ENCODE data around the gene CELSR3.
A peak's percentile ranks its signal among the peaks of the same experiment; 100 is the strongest.

The CELSR3 gene

DNA sequence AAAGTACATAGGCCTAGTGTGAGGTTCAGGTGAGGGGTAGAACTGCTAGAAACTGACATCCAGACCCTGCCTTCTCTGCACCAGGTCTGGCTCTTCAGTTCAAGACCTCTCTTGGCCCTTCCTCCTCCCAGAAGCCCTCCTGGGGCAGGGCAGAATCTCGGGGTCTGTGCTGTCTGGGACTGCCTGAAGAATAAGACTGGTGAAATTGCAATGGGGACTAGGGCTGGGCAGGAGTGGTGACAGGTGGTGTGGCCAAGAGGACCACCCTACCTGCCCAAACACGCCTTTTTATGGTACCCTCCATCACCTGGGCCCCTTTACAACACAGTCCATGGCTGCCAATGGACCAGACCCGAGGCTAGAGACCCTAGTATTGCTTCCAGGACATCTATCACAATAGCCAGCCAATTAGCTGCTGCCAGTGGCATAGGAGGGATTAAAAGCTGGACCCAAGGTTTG is 24.6 kb upstream of the CELSR3 start:
- no peak for DNase-seq (ENCODE audit: low read depth in 2 of 2)

DNA sequence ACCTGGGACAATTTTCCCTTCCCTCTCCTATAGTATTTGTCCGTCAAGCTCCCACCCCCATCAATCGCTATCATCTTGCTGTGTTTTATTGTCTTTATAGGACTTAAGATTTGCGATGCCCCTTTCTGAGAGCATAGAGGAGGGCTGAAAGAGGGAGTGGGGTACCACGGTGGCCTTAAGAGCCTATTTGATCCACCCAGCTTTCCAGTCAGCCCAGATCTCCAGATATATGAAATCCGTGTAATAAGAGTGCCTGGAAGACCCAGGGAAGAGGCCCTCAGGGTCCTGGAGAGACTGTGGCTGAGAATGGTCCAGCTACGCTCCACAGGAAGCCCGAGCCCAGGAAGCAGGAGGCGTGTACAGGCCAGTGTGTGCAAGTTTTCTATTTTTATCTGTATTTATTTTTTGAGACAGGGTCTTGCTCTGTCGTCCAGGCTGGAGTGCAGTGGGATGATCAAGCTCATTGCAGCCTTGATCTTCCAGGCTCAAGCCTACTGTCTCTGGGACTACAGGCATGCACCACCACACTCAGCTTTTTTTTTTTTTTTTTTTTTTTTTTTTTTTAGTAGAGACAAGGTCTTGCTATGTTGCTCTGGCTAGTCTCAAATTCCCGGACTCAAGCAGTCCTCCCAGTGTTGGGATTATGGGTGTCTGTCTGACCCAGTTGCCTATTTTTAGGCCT is 24.0 kb upstream of the CELSR3 start:
- no peak for DNase-seq (ENCODE audit: low read depth in 2 of 2)

DNA sequence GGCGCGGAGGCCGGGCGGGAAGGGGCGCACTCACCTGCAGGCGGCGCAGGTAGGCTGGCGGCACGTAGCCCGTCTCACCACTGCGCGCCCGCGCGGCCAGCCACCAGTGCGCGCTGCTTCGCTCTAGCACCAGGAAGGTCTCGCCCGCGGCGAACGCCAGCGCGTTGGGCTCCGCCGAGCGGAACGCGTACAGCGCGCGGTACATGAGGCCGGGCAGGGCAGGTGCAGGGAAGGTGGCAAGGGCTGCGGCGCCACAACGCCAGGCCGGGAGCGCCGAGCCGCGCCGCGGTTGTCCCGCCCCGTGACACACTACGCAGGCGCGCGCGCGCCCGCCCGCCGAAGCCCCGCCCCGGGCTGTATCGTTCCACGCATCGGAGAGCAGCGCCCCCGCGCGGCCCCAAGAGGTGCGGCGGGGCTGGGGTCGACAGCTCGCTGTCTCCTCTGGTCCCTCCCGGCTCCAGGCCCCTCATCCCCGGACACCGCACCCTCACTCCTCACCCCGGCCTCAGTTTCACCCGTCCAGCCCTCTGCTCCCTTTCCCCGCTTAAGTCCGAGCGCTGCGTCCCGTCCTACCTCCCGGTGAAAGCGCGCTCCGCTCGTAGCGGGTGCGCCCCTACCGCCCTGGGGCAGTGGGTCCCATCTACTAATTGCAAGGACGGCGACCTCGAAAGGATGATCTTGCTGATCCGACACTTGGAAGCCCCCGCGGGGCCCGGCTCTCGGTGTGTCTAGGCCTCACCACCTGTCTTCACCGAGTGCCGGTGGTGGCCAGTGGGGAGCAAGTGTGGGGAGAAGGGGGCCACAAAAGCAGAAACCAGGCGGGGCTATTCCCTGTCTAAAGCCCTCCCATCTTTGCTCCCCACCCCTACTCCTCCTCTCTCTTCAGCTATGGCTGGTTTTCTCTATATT is 23.2 kb upstream of the CELSR3 start, which contains the start of gene NCKIPSD:
TSS of gene NCKIPSD (minus strand) at position 313 of the 909 bp plus-strand sequence. CDS start at position 205, 108 bp downstream.
- DNase-seq (ENCODE audit: low read depth in 2 of 2): peak; percentile 82 to 92

DNA sequence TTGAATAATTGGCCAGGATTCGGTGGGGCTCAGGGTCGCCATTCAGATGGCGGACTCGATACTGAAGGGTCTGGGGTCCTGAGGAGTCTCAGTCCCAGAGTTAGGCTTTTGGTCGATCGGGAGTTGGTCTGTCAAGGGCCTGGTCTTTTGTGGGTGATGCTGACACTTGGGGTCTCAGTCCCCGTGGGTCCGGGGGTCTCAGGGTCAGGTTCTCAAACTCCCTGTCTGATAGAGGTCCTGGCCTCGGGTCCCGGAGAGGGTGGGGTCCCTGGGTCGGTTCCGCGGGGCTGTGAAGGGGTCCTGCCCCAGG is 22.6 kb upstream of the CELSR3 start:
- DNase-seq (ENCODE audit: low read depth in 2 of 2): no peak

DNA sequence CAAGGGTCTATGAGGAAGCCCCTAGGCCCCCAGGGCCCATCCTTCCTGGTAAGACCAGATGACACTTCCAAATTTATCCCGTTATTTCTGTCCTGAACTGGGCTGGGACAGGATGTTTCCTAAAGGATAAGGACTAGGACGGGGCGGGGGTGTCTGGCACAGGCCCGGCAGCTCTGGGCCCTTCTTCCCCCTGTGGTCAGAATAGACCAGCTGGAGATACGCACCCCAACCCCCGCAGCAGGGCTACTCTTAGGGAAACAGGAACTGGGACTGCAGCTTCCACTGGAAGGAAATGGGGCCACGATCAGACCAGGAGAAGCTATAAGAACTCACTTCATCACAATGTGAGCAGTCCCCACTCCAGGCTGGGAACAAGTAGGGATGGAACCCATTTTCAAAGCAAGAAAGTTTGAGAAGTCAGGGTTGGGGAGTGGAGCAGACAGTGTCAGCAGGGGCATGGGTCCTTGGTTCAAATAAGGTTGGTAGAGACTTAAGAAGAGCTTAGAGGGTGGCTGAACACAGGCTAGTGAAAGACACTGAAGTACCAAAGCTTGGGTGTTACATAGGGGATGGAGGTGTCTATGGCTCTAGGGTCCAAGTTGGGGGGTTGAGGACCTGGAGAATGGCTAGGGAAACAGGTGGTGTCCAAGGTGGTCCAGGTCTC is 21.9 kb upstream of the CELSR3 start:
- DNase-seq (ENCODE audit: low read depth in 2 of 2): no peak

DNA sequence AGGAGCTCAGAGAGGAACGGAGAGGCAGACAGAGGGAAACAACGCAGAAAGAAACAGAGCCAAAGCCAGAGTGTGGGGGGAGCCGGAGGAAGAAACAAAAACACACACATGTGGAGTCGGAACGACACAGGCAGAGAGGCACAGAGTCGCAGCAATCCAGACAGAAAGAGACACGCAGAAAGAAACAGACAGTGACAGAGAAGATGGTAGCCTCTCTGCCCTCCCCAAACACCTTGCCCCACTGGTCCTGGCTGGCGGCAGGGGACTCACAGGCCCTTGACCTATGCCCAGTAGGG is 21.3 kb upstream of the CELSR3 start:
- DNase-seq (ENCODE audit: low read depth in 2 of 2): no peak

DNA sequence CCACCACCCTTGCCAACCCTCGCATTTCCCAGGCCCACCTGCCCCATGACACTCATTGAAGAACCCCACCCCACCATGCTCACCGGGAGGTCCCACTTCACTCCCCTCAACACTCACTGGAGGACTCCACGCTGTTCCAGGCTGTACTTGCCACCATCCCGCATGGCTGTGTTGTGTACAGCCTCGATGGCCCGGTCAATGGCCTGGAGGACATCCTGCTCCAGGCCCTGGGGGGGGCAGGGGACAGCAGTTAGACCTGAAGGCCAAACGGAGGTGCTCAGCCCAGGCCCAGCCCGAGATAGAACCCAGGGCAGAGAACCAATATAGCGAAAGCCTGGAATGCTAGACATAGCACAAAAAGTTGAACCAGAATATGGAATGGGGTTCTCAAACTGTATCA is 20.1 kb upstream of the CELSR3 start:
- DNase-seq (ENCODE audit: low read depth in 2 of 2): no peak

DNA sequence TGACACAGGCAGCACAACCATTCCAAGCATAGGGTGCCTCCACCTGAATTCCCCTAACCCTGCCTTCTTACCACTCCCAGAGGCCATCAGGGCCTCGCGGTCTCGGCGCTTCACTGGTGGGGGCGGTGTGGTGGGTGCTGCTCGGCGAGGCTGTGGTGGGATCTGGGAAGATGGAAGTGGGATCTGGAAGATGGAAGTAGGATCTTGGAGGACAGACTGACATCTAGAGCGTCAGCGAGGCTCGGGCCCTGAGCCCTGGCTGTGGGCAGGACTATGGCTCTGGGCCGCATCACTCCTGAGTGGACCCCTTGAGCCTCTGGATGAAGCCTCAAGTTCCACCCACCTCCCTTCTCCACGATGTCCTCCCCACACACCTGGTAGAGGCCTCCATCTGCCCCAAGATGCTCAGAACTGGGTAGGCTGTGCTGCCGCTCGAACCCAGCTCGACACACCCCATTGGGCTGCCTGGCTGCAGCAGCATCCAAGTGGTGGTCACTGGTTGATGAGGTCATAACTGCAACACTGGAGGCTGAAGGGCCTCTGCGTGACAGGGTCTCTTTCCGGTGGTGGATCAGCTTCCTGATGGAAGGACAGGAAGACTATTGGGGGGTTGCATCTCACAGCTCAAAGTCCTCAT is 19.4 kb upstream of the CELSR3 start:
- no peak for DNase-seq (ENCODE audit: low read depth in 2 of 2)

DNA sequence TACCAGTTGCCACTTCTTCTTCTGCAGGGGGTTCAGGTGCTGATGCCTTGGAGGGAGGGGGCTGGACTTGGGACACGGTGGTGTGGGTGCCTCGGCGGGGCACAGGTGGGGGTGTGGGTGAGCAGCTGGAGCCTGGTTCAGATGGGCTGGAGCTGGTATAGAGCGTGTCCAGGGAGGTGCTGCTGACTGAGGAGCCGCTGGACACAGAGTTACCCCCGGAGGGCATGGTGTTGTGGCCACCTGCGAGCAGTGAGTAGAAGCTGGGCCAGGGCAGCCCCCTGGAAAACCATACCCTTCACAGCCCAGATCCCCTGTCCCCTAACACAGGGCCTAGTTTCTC is 18.8 kb upstream of the CELSR3 start:
- no peak for DNase-seq (ENCODE audit: low read depth in 2 of 2)

DNA sequence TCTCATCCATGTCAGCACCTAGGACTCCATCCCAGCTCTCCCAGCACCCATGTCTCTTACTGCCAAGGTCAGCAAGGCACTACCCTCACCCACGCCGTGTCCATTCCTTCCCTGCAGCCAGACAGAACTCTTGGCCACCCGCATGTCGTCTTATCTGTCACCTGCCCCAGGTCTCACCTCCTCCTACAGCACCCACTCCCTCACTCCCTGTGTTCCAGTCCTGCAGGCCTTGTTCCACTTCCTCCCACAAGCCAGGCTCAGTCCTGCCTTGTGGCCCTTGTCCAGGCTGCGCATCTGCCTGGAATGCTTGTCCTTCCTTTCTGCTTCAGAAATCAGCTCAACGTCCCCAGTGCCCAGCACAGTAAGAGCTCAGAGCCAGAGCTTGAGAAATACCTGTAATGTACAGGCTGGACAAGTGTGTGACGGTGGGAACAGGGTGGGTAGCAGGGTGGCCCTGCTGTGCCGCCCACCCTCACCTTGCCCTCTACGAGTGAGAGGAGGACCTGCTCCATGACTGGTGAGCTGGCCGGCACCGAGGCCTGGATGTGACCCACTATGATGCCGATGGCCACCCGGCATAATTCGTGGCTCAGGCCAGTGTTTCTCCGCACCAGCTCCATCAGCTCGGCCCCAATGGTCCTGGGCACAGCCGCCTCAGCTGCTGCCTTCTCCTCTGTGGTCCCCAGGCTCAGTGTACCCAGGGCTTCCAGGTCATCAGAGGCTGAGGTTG is 18.3 kb upstream of the CELSR3 start:
- no peak for DNase-seq (ENCODE audit: low read depth in 2 of 2)

DNA sequence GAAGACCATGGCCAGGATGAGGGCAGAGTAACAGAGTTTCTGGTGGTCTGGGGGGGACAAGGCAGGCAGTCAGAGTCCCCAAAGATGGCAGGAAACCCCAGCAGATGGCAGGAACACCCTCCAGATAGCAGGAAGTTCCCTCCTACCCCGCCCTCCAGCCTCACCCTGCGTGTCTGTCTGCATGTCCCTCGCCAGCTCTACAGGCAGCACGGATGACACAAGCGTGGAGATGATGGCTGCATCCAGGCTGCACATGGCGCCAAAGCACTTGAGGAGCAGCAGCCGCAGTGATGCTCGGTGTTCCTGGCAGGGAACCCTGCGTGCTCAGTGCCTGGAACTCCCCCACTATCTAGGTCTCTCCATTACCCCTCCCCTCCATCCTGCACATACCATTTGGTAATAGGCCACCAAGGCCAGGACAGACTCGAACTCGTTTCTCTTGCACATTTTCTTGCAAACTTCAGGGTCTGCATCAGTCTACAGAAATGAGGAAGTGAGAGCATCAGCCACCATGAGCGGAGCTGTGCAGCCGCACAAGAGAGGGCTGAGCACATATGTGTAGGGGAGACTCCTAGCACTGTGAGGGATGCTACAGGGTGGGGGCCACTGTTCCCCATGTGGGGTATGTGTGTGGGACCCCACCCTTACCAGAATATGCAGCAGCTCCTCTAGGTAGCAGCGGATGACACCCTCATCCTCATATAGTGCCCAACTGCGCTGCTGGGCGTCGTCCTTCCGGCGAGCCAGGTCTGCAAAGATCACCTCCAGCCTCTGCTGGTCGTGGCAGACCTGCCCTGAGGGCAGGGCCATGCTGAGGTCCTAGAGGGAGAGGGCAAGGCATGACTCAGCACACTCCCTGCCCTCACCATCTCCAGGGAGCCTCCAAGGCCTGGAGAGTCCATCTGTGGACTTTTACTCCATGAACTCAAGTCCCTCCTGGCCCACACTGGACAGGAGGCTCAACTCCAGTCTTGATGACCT is 17.0 kb upstream of the CELSR3 start:
- no peak for DNase-seq (ENCODE audit: low read depth in 2 of 2)

DNA sequence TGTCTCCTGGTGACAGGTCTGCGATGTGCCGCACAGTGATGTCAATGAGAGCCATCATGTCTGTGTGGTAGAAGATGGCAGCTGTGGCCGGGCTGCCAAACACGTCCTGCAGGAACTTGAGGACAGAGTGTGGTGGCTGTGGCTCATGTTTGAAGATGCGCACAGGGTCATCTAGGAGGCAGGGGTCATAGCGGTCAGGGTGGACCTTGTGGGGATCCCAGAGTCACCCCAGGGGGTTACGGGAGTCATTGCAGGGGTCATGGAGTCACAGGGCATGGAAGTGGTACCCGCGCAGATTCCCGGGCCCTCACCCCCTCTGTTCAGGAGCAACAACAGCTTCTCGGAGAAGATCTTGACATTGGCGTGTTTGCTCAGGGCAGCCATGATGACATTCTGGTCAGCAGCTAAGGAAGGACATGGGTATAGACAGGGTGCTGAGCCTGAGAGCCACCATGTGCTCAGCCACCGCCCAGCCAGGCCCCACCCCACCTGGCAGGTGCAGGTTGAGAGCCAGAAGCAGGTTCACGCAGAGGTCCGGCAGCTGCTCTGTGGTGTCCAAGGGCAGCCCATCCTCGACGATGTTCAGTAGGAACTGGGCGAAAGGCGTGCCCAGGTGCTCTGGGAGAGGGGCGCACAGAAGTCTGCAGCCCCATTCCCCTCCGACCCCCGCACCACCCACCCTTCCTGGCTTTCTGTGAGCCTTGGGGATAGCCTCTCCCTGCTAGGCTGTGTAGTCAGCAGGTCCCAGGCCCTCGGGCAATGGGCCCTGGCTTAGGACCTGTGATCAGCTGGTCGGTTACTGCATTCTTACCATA is 16.1 kb upstream of the CELSR3 start:
- no peak for DNase-seq (ENCODE audit: low read depth in 2 of 2)

DNA sequence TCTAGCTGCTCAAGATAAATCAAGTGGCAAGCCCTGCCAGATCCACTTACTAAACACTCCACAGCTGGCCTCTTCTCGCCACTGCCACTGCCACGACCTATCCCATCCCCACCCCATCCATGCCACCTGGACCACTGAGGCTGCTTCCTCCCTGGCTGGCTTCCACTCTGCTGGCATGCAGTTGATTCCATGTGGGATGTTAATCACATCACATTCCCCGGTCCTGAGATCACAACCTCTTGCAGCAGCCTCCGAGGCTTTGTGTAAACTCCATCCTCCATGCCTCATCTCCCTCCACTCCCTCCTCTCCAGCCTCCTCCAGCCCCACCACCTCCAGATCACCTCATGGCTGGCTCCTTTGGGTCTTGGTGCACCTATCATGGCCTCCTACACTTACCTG is 15.4 kb upstream of the CELSR3 start:
- no peak for DNase-seq (ENCODE audit: low read depth in 2 of 2)

DNA sequence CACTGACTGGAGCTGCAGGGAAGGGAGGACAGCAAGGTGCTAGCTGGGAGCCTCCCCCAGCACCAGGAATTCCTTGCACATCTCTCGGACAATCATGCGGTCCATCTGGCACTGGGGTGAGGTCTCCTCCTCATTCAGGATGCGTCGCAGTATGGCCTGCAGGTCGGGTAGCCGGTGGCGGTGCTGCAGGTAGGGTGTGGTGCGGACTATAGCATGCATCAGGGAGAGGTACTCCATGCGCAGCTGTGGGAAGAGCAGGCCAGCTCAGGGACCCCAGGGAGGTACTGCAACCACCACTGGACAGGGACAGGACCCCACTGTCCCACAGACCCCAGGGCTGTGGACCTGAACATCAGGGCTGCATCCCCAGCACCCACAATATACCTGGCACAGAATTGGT is 11.8 kb upstream of the CELSR3 start:
- no peak for DNase-seq (ENCODE audit: low read depth in 2 of 2)

DNA sequence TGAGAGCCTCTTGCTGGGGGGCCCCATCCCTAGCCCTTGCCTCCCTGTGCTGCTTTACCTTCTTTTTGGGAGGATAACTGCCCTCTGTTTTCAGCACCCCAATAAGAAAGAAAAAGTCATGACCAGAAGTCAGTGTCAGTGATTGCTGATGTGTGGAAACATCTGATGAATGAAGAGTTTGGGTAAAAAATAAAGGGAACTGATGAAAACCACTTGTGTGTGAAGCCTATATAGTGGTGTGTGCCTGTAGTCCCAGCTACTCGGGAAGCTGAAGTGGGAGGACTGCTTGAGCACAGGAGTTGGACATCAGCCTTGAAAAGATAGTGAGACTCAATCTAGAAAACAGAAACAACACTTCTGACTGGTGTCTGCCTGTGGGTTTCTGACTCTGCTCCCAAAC is 9.8 kb upstream of the CELSR3 start:
- no peak for DNase-seq (ENCODE audit: low read depth in 2 of 2)

DNA sequence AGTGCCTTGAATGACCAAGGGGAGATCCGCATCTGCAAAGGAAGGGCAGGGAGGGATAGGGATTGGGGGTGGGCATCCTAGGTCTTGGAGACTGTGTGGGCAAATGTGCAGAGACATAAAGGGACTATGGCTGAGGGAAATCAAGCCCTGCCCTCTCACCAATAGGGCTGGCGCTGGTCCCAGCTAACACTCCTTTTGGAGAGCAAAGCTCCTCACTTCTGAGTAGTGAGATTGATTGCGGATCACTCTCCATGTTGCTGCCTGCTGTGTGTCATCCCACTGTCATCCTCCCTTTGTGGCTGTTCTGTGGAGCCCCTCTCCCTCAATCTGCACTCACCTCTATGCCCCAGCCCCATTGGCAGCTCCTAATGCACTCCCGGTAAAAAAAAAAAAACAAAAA is 2.2 kb upstream of the CELSR3 start:
- DNase-seq (ENCODE audit: low read depth in 2 of 2): no peak

DNA sequence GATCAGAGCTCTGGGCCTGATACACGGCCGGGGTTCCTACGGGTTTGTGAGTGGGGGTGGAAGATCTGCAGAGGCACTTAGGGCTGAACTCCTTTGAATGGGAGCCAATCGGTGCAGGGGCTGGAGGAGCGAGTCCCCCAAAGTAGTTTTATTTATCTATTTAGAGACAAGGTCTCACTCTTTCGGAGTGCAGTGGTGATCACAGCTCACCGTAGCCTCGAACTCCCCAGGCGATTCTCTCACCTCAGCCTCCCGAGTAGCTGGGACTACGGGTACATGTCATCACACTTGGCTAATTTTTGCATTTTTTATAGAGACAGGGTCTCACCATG is 1.6 kb upstream of the CELSR3 start:
- DNase-seq (ENCODE audit: low read depth in 2 of 2): no peak

DNA sequence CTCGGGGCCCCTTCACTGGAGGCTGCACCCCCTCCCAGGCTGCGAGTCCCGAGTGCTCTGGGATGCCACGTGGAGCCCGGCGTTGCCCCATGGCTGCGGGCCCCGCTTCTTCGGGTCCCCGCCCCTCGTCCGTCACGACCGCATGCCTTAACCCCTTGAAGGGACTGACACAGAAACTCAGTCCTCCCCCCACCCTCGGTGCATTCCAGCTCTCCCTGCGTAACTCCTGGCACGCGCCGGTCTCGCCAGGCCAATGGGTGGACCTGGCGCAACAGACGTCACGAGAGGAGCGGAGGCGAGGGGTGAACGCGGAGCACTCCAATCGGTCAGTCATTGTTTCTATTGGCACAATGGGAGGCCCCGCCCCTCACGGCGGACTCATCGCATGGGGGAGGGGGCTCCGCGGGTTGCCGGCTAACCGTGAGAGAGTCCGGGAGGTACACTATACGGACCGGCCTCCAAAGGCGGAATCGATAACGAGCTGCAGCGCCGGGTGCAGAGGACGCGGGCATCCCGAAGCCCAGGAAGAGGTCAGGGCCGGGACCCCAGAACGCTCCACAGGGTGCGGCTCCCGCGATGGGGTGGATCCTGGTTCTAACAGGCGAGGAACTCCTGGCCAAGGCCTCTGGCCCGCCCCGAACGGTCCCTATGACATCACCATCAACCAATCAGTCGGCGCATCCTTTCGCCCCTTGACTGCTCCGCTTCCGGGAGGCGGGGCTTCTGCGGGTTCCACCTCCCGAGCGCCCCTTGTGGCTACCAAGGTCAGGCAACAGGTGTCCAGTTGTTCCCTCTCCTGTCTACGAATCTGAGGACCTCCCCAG is 1.0 kb upstream of the CELSR3 start:
- DNase-seq (ENCODE audit: low read depth in 2 of 2): peak; percentile 92

DNA sequence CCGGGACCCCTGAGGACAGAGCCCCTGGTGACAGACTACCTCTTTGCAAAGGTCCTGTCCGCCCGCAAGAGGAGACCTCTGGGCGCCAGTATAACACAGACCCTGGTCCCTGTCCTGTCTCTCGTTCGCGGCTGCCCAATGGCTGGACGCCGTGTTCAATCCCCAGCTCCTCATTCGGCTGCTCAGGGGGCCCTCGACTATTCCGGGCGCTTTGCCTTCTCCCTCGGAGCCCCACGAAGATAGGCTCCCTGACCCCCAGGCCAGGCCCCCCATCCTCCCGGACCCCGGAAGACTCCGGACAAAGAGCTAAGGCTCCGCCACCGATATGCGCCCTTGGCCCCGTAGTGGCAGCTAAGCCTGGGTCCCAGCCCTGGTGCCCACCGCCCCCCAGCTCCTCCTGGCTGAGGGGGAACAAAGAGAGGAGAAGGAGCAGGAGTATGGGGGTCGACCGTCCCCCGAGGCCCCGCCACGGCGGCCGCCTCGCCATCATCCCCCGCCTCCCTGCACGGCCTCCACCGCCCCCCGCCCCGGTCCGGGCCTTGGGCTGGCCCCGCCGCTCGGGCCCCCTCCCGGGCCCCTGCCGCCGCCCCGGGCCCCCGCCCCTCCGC is 437 bp downstream of the CELSR3 start:
- no peak for DNase-seq (ENCODE audit: low read depth in 2 of 2)
